HEK293 (cell line): ENCODE measurements around the gene ARL3.

Experiments
- CTCF ChIA-PET: fragments of 350-600 bp; formaldehyde crosslinking; extraction: SDS; loops from one replicate; lab custom pipeline; 2021; ENCODE audit warnings: antibody characterized with exemption; lab: Yijun Ruan, JAX
- POLR2A ChIA-PET: fragments of 300-600 bp; formaldehyde crosslinking; extraction: SDS; loops from one replicate; lab custom pipeline; 2020; ENCODE audit warnings: antibody characterized with exemption, inconsistent platforms; lab: Yijun Ruan, JAX
- H3K27ac ChIP-seq: fragments of 200-500 bp; sonication (Bioruptor generic); 2 replicates; pipeline ENCODE4 v1.5.1; 2014; ENCODE audit warnings: low read depth, low read length, control low read depth, inconsistent platforms; ENCODE audit errors: extremely low read depth
- H3K36me3 ChIP-seq, 2 experiments: fragments of 200-500 bp in 1 of 2; sonication (Bioruptor generic) in 1 of 2; 1 replicate in 1 of 2; 2 replicates in 1 of 2; pipeline ENCODE4 v1.5.1; 2014 to 2017; ENCODE audit warnings: inconsistent platforms in 2 of 2, low read length in 2 of 2; ENCODE audit not compliant: control insufficient read depth in 2 of 2, insufficient read depth in 1 of 2
- H3K4me1 ChIP-seq: fragments of 200-500 bp; sonication (Bioruptor generic); 2 replicates; pipeline ENCODE4 v1.5.1; 2014; ENCODE audit warnings: mild to moderate bottlenecking, low read length, inconsistent platforms; ENCODE audit not compliant: control insufficient read depth, insufficient read depth
- H3K4me3 ChIP-seq: 2 replicates; pipeline ENCODE4 v1.5.1; 2011; ENCODE audit warnings: low read depth, mild to moderate bottlenecking, control low read depth, low read length, moderate library complexity
- H3K9me3 ChIP-seq: fragments of 200-500 bp; sonication (Bioruptor generic); 2 replicates; pipeline ENCODE4 v1.5.1; 2014; ENCODE audit warnings: low read depth, low read length, inconsistent platforms; ENCODE audit not compliant: control insufficient read depth, insufficient read depth
- BCL11A ChIP-seq: fragments of 450-650 bp; formaldehyde crosslinking; IDR thresholded peaks from 2 replicates; pipeline ENCODE4 v1.5.1; 2016; ENCODE audit warnings: low read depth, missing biosample characterization, missing genetic modification characterization
- PRDM1 ChIP-seq: fragments of 450-650 bp; formaldehyde crosslinking; IDR thresholded peaks from 2 replicates; pipeline ENCODE4; 2016; ENCODE audit warnings: missing biosample characterization, missing genetic modification characterization
- ZFHX2 ChIP-seq: fragments of 450-650 bp; formaldehyde crosslinking; conservative IDR thresholded peaks from 2 replicates; pipeline ENCODE4 v1.5.1; 2016; ENCODE audit warnings: missing biosample characterization, missing genetic modification characterization
- ZFP3 ChIP-seq: fragments of 450-650 bp; formaldehyde crosslinking; IDR thresholded peaks from 2 replicates; pipeline ENCODE4 v1.5.1; 2016; ENCODE audit warnings: low read depth, missing biosample characterization, missing genetic modification characterization
- ZNF10 ChIP-seq: fragments of 450-650 bp; formaldehyde crosslinking; IDR thresholded peaks from 2 replicates; pipeline ENCODE4 v1.5.1; 2017; ENCODE audit warnings: missing biosample characterization, missing genetic modification characterization
- ZNF211 ChIP-seq: fragments of 450-650 bp; formaldehyde crosslinking; IDR thresholded peaks from 2 replicates; pipeline ENCODE4 v1.5.1; 2016; ENCODE audit warnings: low read depth, missing biosample characterization, missing genetic modification characterization
- ZNF239 ChIP-seq: fragments of 450-650 bp; formaldehyde crosslinking; IDR thresholded peaks from 2 replicates; pipeline ENCODE4 v1.5.1; 2016; ENCODE audit warnings: missing biosample characterization, missing genetic modification characterization
- ZNF266 ChIP-seq: fragments of 450-650 bp; formaldehyde crosslinking; IDR thresholded peaks from 2 replicates; pipeline ENCODE4 v1.5.1; 2016; ENCODE audit warnings: missing biosample characterization, missing genetic modification characterization, low read depth
- ZNF292 ChIP-seq: fragments of 450-650 bp; formaldehyde crosslinking; IDR thresholded peaks from 2 replicates; pipeline ENCODE4 v1.5.1; 2016; ENCODE audit warnings: low read depth, missing biosample characterization, missing genetic modification characterization, borderline replicate concordance
- ZNF341 ChIP-seq: fragments of 450-650 bp; formaldehyde crosslinking; IDR thresholded peaks from 2 replicates; pipeline ENCODE4; 2016; ENCODE audit warnings: low read depth, missing biosample characterization, missing genetic modification characterization
- ZNF391 ChIP-seq: fragments of 450-650 bp; formaldehyde crosslinking; IDR thresholded peaks from 2 replicates; pipeline ENCODE4 v1.5.1; 2016; ENCODE audit warnings: low read depth, missing biosample characterization, missing genetic modification characterization, borderline replicate concordance
- ZNF404 ChIP-seq: fragments of 450-650 bp; formaldehyde crosslinking; IDR thresholded peaks from 2 replicates; pipeline ENCODE4 v1.5.1; 2017; ENCODE audit warnings: missing biosample characterization, missing genetic modification characterization
- ZNF48 ChIP-seq: fragments of 450-650 bp; formaldehyde crosslinking; IDR thresholded peaks from 2 replicates; pipeline ENCODE4 v1.5.1; 2016; ENCODE audit warnings: missing biosample characterization, missing genetic modification characterization
- ZNF501 ChIP-seq: fragments of 450-650 bp; formaldehyde crosslinking; IDR thresholded peaks from 2 replicates; pipeline ENCODE4 v1.5.1; 2016; ENCODE audit warnings: missing biosample characterization, missing genetic modification characterization
- ZNF514 ChIP-seq: fragments of 450-650 bp; formaldehyde crosslinking; IDR thresholded peaks from 2 replicates; pipeline ENCODE4 v1.5.1; 2016; ENCODE audit warnings: missing biosample characterization, missing genetic modification characterization
- ZNF639 ChIP-seq: fragments of 450-650 bp; formaldehyde crosslinking; IDR thresholded peaks from 2 replicates; pipeline ENCODE4 v1.5.1; 2016; ENCODE audit warnings: missing biosample characterization, missing genetic modification characterization
- ZNF660 ChIP-seq: fragments of 450-650 bp; IDR thresholded peaks from 2 replicates; pipeline ENCODE4 v1.5.1; 2018; ENCODE audit warnings: missing biosample characterization, mild to moderate bottlenecking, missing genetic modification characterization
- ZNF670 ChIP-seq: fragments of 450-650 bp; formaldehyde crosslinking; IDR thresholded peaks from 2 replicates; pipeline ENCODE4 v1.5.1; 2016; ENCODE audit warnings: missing biosample characterization, missing genetic modification characterization, low read depth
- TF ChIP-seq, protein P1 (sequence below): fragments of 450-650 bp; IDR thresholded peaks from 2 replicates; pipeline ENCODE4 v1.5.1; 2018; ENCODE audit warnings: missing biosample characterization, mild to moderate bottlenecking, missing genetic modification characterization
- TF ChIP-seq, protein P2 (sequence below): fragments of 450-650 bp; formaldehyde crosslinking; IDR thresholded peaks from 2 replicates; pipeline ENCODE4 v1.5.1; 2016; ENCODE audit warnings: missing biosample characterization, missing genetic modification characterization, low read depth
- TF ChIP-seq, protein P3 (sequence below): fragments of 450-650 bp; formaldehyde crosslinking; IDR thresholded peaks from 2 replicates; pipeline ENCODE4 v1.5.1; 2016; ENCODE audit warnings: missing biosample characterization, missing genetic modification characterization

ARL3 gene

GRCh38 chr10:102674566-102674965 is 39.6 kb downstream of the ARL3 start:
- no peak overlapping the region for H3K4me3 ChIP-seq
- H3K36me3 ChIP-seq = no peaks in the 10 kb centered on the region
- H3K4me1 ChIP-seq = peaks cover 15% of the 10 kb centered on the region
- CTCF ChIA-PET = interaction anchor here (1.0 to 7.2 kb wide), 2 partner anchors 38 to 60 kb away, joined by 3 to 57 read pairs; partner anchors contain the start of genes ARL3 and SFXN2
- POLR2A ChIA-PET = interaction anchor here (0.9 to 2.3 kb wide), 2 partner anchors 14 to 25 kb away, joined by 3 to 7 read pairs; no protein-coding TSS in a partner anchor
- no peak for TF ChIP-seq ZNF266 (tag by site-specific recombination)
- TF ChIP-seq ZNF514 (tag by site-specific recombination) = no peak
- no peak for TF ChIP-seq ZNF660
- TF ChIP-seq ZNF404 (tag by site-specific recombination) = no peak
- no peak for TF ChIP-seq ZNF292 (tag by site-specific recombination)
- TF ChIP-seq ZNF48 (tag by site-specific recombination) = no peak
- no peak for TF ChIP-seq ZNF211 (tag by site-specific recombination)
- TF ChIP-seq, protein P1, sequence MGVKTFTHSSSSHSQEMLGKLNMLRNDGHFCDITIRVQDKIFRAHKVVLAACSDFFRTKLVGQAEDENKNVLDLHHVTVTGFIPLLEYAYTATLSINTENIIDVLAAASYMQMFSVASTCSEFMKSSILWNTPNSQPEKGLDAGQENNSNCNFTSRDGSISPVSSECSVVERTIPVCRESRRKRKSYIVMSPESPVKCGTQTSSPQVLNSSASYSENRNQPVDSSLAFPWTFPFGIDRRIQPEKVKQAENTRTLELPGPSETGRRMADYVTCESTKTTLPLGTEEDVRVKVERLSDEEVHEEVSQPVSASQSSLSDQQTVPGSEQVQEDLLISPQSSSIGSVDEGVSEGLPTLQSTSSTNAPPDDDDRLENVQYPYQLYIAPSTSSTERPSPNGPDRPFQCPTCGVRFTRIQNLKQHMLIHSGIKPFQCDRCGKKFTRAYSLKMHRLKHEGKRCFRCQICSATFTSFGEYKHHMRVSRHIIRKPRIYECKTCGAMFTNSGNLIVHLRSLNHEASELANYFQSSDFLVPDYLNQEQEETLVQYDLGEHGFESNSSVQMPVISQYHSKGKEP = no peak
- no peak for TF ChIP-seq ZNF391 (tag by site-specific recombination)
- no peak for TF ChIP-seq ZFP3 (tag by site-specific recombination)
- TF ChIP-seq ZNF670 = no peak
- TF ChIP-seq ZNF501 (tag by site-specific recombination) = no peak
- H3K9me3 ChIP-seq = no peaks in the 10 kb centered on the region
- H3K27ac ChIP-seq = no peak overlapping the region

- no peaks in the 10 kb centered on the region for H3K9me3 ChIP-seq
- H3K27ac ChIP-seq = no peak overlapping the region
- no peak for TF ChIP-seq ZNF10 (tag by site-specific recombination)
- TF ChIP-seq, protein P2, sequence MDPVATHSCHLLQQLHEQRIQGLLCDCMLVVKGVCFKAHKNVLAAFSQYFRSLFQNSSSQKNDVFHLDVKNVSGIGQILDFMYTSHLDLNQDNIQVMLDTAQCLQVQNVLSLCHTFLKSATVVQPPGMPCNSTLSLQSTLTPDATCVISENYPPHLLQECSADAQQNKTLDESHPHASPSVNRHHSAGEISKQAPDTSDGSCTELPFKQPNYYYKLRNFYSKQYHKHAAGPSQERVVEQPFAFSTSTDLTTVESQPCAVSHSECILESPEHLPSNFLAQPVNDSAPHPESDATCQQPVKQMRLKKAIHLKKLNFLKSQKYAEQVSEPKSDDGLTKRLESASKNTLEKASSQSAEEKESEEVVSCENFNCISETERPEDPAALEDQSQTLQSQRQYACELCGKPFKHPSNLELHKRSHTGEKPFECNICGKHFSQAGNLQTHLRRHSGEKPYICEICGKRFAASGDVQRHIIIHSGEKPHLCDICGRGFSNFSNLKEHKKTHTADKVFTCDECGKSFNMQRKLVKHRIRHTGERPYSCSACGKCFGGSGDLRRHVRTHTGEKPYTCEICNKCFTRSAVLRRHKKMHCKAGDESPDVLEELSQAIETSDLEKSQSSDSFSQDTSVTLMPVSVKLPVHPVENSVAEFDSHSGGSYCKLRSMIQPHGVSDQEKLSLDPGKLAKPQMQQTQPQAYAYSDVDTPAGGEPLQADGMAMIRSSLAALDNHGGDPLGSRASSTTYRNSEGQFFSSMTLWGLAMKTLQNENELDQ (tag by site-specific recombination) = no peak
- peak; percentile 86 for TF ChIP-seq PRDM1 (tag by site-specific recombination)
- CTCF ChIA-PET = interaction anchor here (1.0 kb wide), 1 partner anchor 59 kb away, joined by 3 read pairs; no protein-coding TSS in a partner anchor
- no peaks in the 10 kb centered on the region for H3K36me3 ChIP-seq
- no peak overlapping the region for H3K4me3 ChIP-seq
- H3K4me1 ChIP-seq = peaks cover 15% of the 10 kb centered on the region
- POLR2A ChIA-PET = no interaction called here
Measured at GRCh38 chr10:102673819-102674511, 40.2 kb downstream of the ARL3 start.

DNA sequence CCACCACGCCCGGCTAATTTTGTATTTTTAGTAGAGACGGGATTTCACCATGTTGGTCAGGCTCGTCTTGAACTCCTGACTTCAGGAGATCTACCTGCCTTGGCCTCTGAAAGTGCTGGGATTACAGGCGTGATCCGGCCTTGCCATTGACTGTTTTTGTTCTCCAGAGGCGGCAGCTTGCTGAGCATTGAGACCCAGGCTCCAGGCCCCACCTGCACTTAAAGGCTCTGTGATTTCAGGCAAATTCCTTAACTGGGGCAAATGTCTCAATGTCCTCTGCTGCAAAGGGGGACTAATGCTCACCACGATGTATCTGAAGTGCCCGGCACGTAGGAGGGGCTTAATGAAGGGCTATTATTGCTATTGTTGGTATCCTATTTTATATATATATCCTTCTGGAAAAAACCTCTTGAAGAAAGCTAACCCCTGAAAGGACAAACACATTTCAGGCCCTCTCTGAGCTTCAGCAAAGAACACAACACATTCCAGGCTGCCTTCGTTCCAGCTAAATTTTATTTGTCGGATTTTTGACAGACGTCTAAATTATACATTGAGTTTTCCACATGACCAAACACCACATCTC is 40.9 kb downstream of the ARL3 start:
- Histone ChIP-seq H3K4me1 (peaks cover 12% of the 10 kb centered on the region), H3K9me3 (no peaks in the 10 kb centered on the region), H3K27ac (no peak overlapping the region), H3K36me3 (no peaks in the 10 kb centered on the region), H3K4me3 (no peak overlapping the region)
- TF ChIP-seq ZNF670 (no peak), ZNF639 (tag by site-specific recombination) (no peak), ZFHX2 (no peak), ZNF341 (tag by site-specific recombination) (no peak), ZNF239 (tag by site-specific recombination) (no peak), BCL11A (tag by site-specific recombination) (no peak)
- TF ChIP-seq, protein P3, sequence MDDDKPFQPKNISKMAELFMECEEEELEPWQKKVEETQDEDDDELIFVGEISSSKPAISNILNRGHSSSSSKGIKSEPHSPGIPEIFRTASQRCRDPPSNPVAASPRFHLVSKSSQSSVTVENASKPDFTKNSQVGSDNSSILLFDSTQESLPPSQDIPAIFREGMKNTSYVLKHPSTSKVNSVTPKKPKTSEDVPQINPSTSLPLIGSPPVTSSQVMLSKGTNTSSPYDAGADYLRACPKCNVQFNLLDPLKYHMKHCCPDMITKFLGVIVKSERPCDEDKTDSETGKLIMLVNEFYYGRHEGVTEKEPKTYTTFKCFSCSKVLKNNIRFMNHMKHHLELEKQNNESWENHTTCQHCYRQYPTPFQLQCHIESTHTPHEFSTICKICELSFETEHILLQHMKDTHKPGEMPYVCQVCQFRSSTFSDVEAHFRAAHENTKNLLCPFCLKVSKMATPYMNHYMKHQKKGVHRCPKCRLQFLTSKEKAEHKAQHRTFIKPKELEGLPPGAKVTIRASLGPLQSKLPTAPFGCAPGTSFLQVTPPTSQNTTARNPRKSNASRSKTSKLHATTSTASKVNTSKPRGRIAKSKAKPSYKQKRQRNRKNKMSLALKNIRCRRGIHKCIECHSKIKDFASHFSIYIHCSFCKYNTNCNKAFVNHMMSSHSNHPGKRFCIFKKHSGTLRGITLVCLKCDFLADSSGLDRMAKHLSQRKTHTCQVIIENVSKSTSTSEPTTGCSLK (tag by site-specific recombination) = no peak
- CTCF ChIA-PET = interaction anchor here (1.0 kb wide), 1 partner anchor 58 kb away, joined by 3 read pairs; no protein-coding TSS in a partner anchor
- POLR2A ChIA-PET = no interaction called here
